Activated CD4-positive, alpha-beta memory T cell treated with anti-CD3 and anti-CD28 coated beads, Interleukin-2, amount 10 ng/mL, durations not matched to agents 7 days and 5 days (primary cell): ENCODE measurements around the gene RND1. TPM values are rescaled to one million over a fixed set of nuclear protein-coding genes. Genes with fewer than 3 reads are reported as not detected.
"Not testable (repeated sequence)": the region's sequence is repeated elsewhere in the genome, so short reads cannot be mapped to it uniquely, and the experiment has no call there.

Source experiments
- CTCF ChIA-PET: fragments of 350-600 bp; sonication (Branson Sonifier 250); formaldehyde crosslinking; loops from one replicate; lab custom pipeline; 2021; ENCODE audit warnings: antibody characterized with exemption, inconsistent platforms; lab: Charles Lee
- POLR2A ChIA-PET: fragments of 350-600 bp; sonication (Branson Sonifier 250); formaldehyde crosslinking; loops from one replicate; lab custom pipeline; 2021; ENCODE audit warnings: antibody characterized with exemption; lab: Charles Lee
- DNase-seq: peaks from one replicate; pipeline ENCODE4 v3.0.0-alpha.2; 2020
- H3K27ac Mint-ChIP-seq: one replicate; pipeline ENCODE4 v1.8.0; 2021; ENCODE audit warnings: mild to moderate bottlenecking, mixed read lengths
- H3K27me3 Mint-ChIP-seq: one replicate; pipeline ENCODE4 v1.8.0; 2021; ENCODE audit warnings: mixed read lengths
- H3K36me3 Mint-ChIP-seq: one replicate; pipeline ENCODE4 v1.8.0; 2021; ENCODE audit warnings: low read depth, mixed read lengths
- H3K4me1 Mint-ChIP-seq: one replicate; pipeline ENCODE4 v1.8.0; 2021; ENCODE audit warnings: mixed read lengths
- H3K4me3 Mint-ChIP-seq: one replicate; pipeline ENCODE4 v1.8.0; 2021; ENCODE audit warnings: mild to moderate bottlenecking, mixed read lengths
- H3K9me3 Mint-ChIP-seq: one replicate; pipeline ENCODE4 v1.8.0; 2021; ENCODE audit warnings: mixed read lengths
- total RNA-seq, 2 experiments: library from RNA; stranded (reverse); gene quantifications; one replicate each; pipeline ENCODE4 v1.2.3, GENCODE V29; 2021

Gene RND1
- total RNA-seq, 2 experiments from 2014 or later = 2.6 to 3.0 TPM

GRCh38 chr12:48866052-48866711 lies 512 bp upstream of the RND1 start:
- no peaks in the 10 kb centered on the region for H3K9me3 Mint-ChIP-seq
- H3K36me3 Mint-ChIP-seq = no peaks in the 10 kb centered on the region
- POLR2A ChIA-PET = interaction anchor here (0.8 to 4.9 kb wide), 17 partner anchors 10 to 91 kb away, joined by 3 to 69 read pairs (median 4); partner anchors contain the start of genes ARF3, DDX23 and FKBP11

DNA sequence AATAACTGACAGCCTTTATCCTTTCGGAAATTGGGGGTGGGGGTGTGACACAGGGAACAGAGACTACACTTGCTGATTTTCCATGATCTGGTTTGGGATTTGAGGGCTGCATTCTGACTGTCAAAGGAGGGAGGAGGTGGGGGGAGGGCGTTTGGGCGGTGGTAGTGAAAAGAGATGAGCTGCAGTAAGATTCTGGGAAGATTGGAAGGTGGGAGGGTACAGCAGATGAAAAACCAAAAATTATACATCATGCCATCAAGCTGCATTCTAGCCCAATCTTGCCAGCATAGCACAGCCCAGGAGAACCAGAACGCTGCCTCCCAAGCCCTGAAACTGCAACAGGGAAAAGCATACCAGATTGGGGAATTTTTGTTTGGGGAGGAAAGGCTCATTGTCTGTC lies 2.4 kb downstream of the RND1 start:
- Mint-ChIP-seq H3K4me3 (no peak overlapping the region), H3K4me1 (peaks cover 29% of the 10 kb centered on the region), H3K27me3 (peaks cover 24% of the 10 kb centered on the region), H3K36me3 (peaks cover 5% of the 10 kb centered on the region), H3K9me3 (no peaks in the 10 kb centered on the region), H3K27ac (no peak overlapping the region)
- DNase-seq = no peak
- ChIA-PET POLR2A (interaction anchor here (0.9 kb wide), 1 partner anchor 11 kb away, joined by 3 read pairs; the partner anchor contains the start of gene DDX23), CTCF (interaction anchor here (1.9 kb wide), 1 partner anchor 10 kb away, joined by 4 read pairs; no protein-coding TSS in a partner anchor)

More at GRCh38 chr12:48866052-48866711, 512 bp upstream of the RND1 start:
- DNase-seq = no peak
- H3K27ac Mint-ChIP-seq = peak overlapping the region; percentile 32
- peaks cover 24% of the 10 kb centered on the region for H3K27me3 Mint-ChIP-seq
- CTCF ChIA-PET = interaction anchor here (0.6 to 6.4 kb wide), 13 partner anchors 14 to 400 kb away, joined by 3 to 48 read pairs (median 5); partner anchors contain the start of genes ARF3 and DDX23
- H3K4me1 Mint-ChIP-seq = peaks cover 24% of the 10 kb centered on the region
- peak overlapping the region; percentile 82 for H3K4me3 Mint-ChIP-seq

DNA sequence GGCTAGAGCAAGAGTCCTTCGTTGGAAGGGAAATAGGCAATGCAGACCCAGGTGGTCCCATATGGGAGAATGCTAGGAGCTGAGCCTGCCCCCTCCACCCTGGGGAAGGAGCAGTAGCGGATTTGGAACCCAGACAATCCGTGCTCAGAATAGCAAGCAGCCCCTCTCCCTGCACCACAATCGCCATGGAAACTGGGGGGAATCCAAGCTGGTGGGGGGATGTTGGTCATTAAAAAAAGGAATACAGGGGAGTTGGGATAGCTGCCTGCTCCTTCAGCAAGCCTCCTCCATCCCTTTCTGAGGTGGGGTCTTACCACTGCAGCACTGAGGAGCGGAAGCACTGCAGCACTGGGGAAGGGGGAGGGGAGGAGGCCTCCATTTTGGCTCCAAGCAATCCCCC lies 2.9 kb downstream of the RND1 start:
- ChIA-PET CTCF (interaction anchor here (1.9 kb wide), 1 partner anchor 10 kb away, joined by 4 read pairs; no protein-coding TSS in a partner anchor), POLR2A (interaction anchor here (0.7 to 0.9 kb wide), 2 partner anchors 9 to 10 kb away, joined by 3 to 4 read pairs; partner anchors contain the start of gene DDX23)
- Mint-ChIP-seq H3K27me3 (peaks cover 24% of the 10 kb centered on the region), H3K27ac (no peak overlapping the region), H3K4me3 (no peak overlapping the region), H3K36me3 (peaks cover 5% of the 10 kb centered on the region), H3K4me1 (peaks cover 29% of the 10 kb centered on the region), H3K9me3 (no peaks in the 10 kb centered on the region)
- DNase-seq = no peak

DNA sequence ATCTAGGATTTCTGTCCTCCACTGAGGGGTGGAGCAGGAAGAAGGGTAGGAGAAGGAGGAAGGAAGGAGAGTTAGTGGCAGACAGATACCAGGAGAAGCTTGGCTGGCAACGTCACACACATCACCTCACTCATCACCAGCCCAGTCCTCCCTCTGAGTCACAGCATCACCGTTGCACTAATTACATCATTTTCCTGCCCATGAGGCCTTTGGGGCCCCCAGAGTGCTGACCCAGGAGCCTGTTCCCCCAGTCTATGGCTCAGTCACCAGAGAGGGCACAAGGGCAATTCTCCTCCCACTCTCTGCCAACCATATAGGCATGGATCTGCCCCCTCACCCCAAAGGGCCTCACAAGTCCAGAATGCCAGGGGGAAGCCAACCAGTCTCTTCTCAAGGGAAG lies 4.6 kb downstream of the RND1 start:
- CTCF ChIA-PET = interaction anchor here (1.5 to 2.2 kb wide), 2 partner anchors 30 to 41 kb away, joined by 3 to 11 read pairs; no protein-coding TSS in a partner anchor
- DNase-seq = no peak
- peaks cover 5% of the 10 kb centered on the region for H3K36me3 Mint-ChIP-seq
- peaks cover 27% of the 10 kb centered on the region for H3K4me1 Mint-ChIP-seq
- H3K4me3 Mint-ChIP-seq = no peak overlapping the region
- no peak overlapping the region for H3K27ac Mint-ChIP-seq
- no peaks in the 10 kb centered on the region for H3K9me3 Mint-ChIP-seq
- POLR2A ChIA-PET = interaction anchor here (1.9 kb wide), 1 partner anchor 9 kb away, joined by 4 read pairs; the partner anchor contains the start of gene DDX23
- peaks cover 24% of the 10 kb centered on the region for H3K27me3 Mint-ChIP-seq

DNA sequence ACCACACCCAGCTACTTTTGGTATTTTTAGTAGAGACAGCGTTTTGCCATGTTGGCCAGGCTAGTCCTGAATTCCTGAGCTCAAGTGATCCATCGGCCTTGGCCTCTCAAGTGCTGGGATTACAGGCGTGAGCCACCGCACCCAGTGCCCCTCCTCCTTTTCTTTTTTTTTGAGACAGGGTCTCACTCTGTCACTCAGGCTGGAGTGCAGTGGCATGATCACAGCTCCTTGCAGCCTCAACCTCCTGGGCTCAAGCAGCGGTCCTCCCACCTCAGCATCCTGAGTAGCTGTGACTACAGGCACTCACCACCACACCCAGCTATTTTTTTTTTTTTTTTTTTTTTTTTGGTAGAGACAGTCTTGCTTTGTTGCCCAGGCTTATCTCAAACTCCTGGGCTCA lies 5.4 kb downstream of the RND1 start:
- Mint-ChIP-seq H3K27me3 (peaks cover 24% of the 10 kb centered on the region), H3K4me1 (peaks cover 20% of the 10 kb centered on the region)
- H3K27ac Mint-ChIP-seq, H3K9me3 Mint-ChIP-seq, H3K36me3 Mint-ChIP-seq, H3K4me3 Mint-ChIP-seq, DNase-seq: not testable (repeated sequence)
- CTCF ChIA-PET = interaction anchor here (0.9 to 2.6 kb wide), 7 partner anchors 8 to 128 kb away, joined by 3 to 12 read pairs (median 6); partner anchors contain the start of gene DDX23
- POLR2A ChIA-PET = interaction anchor here (1.9 kb wide), 1 partner anchor 9 kb away, joined by 4 read pairs; the partner anchor contains the start of gene DDX23

- Mint-ChIP-seq H3K4me1 (peaks cover 14% of the 10 kb centered on the region), H3K9me3 (no peaks in the 10 kb centered on the region), H3K27ac (no peak overlapping the region), H3K4me3 (no peak overlapping the region), H3K27me3 (peaks cover 18% of the 10 kb centered on the region), H3K36me3 (peaks cover 5% of the 10 kb centered on the region)
- ChIA-PET POLR2A (no interaction called here), CTCF (interaction anchor here (0.9 to 2.6 kb wide), 5 partner anchors 8 to 129 kb away, joined by 3 to 12 read pairs (median 6); partner anchors contain the start of gene DDX23)
- no peak for DNase-seq
These were observed 6.1 kb downstream of the RND1 start for GRCh38 chr12:48859607-48860006.

GRCh38 chr12:48858043-48858442 lies 7.6 kb downstream of the RND1 start:
- Mint-ChIP-seq H3K36me3 (peaks cover 5% of the 10 kb centered on the region), H3K9me3 (no peaks in the 10 kb centered on the region), H3K4me3 (no peak overlapping the region), H3K4me1 (peaks cover 10% of the 10 kb centered on the region), H3K27me3 (peaks cover 3% of the 10 kb centered on the region), H3K27ac (no peak overlapping the region)
- POLR2A ChIA-PET = interaction anchor here (0.9 kb wide), 1 partner anchor 140 kb away, joined by 3 read pairs; no protein-coding TSS in a partner anchor
- CTCF ChIA-PET = interaction anchor here (1.0 to 2.6 kb wide), 3 partner anchors 8 to 130 kb away, joined by 3 to 12 read pairs (median 3); no protein-coding TSS in a partner anchor
- DNase-seq = no peak

GRCh38 chr12:48857278-48857994 lies 8.2 kb downstream of the RND1 start:
- Mint-ChIP-seq H3K27me3 (no peaks in the 10 kb centered on the region), H3K4me1 (peaks cover 16% of the 10 kb centered on the region), H3K9me3 (no peaks in the 10 kb centered on the region), H3K27ac (no peak overlapping the region), H3K4me3 (no peak overlapping the region), H3K36me3 (peaks cover 5% of the 10 kb centered on the region)
- ChIA-PET POLR2A (interaction anchor here (0.9 to 1.5 kb wide), 2 partner anchors 8 to 140 kb away, joined by 3 to 9 read pairs; partner anchors contain the start of gene RND1), CTCF (interaction anchor here (1.0 to 2.6 kb wide), 4 partner anchors 33 to 131 kb away, joined by 3 to 12 read pairs (median 10); no protein-coding TSS in a partner anchor)
- no peak for DNase-seq

DNA sequence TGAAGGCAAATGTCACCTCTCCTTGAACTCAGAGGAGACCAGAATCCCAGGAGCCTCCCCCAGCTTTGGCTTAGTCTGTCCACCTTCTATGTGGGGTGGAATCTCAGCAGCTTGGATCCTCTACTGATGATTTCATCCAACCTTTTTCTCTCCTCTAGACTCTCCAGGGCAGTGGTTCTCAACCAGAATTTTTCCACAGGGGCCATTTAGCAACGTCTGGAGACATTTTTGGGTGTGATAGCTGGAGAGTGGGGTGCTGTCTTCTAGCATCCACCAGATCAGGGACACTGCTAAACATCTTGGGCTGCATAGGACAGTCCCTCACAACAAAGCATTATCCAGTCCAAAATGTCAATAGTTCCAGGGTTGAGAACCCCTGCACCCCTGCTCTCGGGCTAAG lies 9.3 kb downstream of the RND1 start:
- peaks cover 9% of the 10 kb centered on the region for H3K36me3 Mint-ChIP-seq
- CTCF ChIA-PET = interaction anchor here (0.6 to 2.6 kb wide), 6 partner anchors 34 to 469 kb away, joined by 3 to 12 read pairs (median 4); no protein-coding TSS in a partner anchor
- POLR2A ChIA-PET = interaction anchor here (1.3 to 1.5 kb wide), 2 partner anchors 9 to 69 kb away, joined by 4 to 9 read pairs; partner anchors contain the start of genes FKBP11 and RND1

DNA sequence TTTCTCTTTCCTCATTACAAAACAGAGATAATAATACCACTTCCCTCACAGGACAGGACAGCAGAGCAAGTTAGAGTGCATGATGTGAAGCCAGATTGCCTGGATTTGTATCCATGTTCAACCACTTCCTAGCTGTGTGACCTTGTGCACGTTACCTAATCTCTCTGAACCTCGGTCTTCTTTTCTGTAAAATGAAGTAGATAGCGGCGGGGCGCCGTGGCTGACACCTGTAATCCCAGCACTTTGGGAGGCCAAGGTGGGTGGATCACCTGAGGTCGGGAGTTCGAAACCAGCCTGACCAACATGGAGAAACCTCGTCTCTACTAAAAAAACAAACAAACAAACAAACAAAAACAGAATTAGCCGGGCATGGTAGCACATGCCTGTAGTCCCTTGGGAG lies 10.7 kb downstream of the RND1 start:
- H3K27ac Mint-ChIP-seq, H3K9me3 Mint-ChIP-seq, H3K4me3 Mint-ChIP-seq, H3K27me3 Mint-ChIP-seq, DNase-seq: not testable (repeated sequence)
- peaks cover 17% of the 10 kb centered on the region for H3K36me3 Mint-ChIP-seq
- peaks cover 24% of the 10 kb centered on the region for H3K4me1 Mint-ChIP-seq
- ChIA-PET CTCF (interaction anchor here (2.6 to 5.8 kb wide), 4 partner anchors 35 to 141 kb away, joined by 12 to 125 read pairs (median 53); no protein-coding TSS in a partner anchor), POLR2A (interaction anchor here (0.7 to 1.3 kb wide), 2 partner anchors 71 to 710 kb away, joined by 3 to 4 read pairs; partner anchors contain the start of gene FKBP11)

More for the DNA sequence above, 9.3 kb downstream of the RND1 start:
- H3K4me3 Mint-ChIP-seq = no peak overlapping the region
- no peak for DNase-seq
- peaks cover 18% of the 10 kb centered on the region for H3K4me1 Mint-ChIP-seq
- H3K9me3 Mint-ChIP-seq = no peaks in the 10 kb centered on the region
- H3K27ac Mint-ChIP-seq = no peak overlapping the region
- no peaks in the 10 kb centered on the region for H3K27me3 Mint-ChIP-seq

DNA sequence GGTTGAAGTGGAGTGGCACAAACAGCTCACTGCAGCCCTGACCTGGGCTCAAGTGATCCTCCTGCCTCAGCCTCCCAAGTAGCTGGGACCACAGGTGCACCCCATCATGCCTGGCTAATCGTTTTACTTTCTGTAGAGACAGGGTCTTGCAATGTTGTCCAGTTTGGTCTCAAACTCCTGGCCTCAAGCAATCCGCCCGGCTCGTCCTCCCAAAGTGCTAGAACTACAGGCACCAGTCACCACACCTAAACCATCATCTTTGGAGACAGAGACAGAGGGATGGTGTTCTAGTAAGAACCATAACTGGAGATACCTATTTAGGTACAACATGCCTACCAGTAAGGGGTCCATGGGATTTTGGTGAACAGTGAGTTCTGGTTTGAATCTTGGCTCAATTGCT lies 11.2 kb downstream of the RND1 start:
- H3K4me3 Mint-ChIP-seq = no peak overlapping the region
- POLR2A ChIA-PET = interaction anchor here (0.7 to 4.9 kb wide), 3 partner anchors 12 to 711 kb away, joined by 3 to 69 read pairs (median 31); partner anchors contain the start of gene RND1

More for the DNA sequence above, 11.2 kb downstream of the RND1 start:
- DNase-seq = no peak
- Mint-ChIP-seq H3K27me3 (no peaks in the 10 kb centered on the region), H3K9me3 (no peaks in the 10 kb centered on the region), H3K36me3 (peaks cover 19% of the 10 kb centered on the region), H3K4me1 (peaks cover 29% of the 10 kb centered on the region), H3K27ac (no peak overlapping the region)
- CTCF ChIA-PET = interaction anchor here (1.5 to 5.8 kb wide), 7 partner anchors 36 to 142 kb away, joined by 3 to 125 read pairs (median 43); partner anchors contain the start of gene FKBP11
